Adipocyte (in vitro differentiated cells): ENCODE results near the gene COPS9.

Source experiments
- DNase-seq: peaks from one replicate; pipeline ENCODE4 v3.0.0-alpha.2; 2015; ENCODE audit warnings: low read depth
- H3K27me3 ChIP-seq: replicated peaks from 2 replicates; pipeline ENCODE4 v1.7.0; 2013; ENCODE audit warnings: mild to moderate bottlenecking, low read length, moderate library complexity; ENCODE audit not compliant: control insufficient read depth, insufficient read depth
- H3K36me3 ChIP-seq: 2 replicates; pipeline ENCODE4 v1.7.0; 2013; ENCODE audit warnings: low read length, mild to moderate bottlenecking, moderate library complexity; ENCODE audit not compliant: control insufficient read depth, insufficient read depth, severe bottlenecking
- H3K4me1 ChIP-seq: 2 replicates; pipeline ENCODE4 v1.7.0; 2013; ENCODE audit warnings: mild to moderate bottlenecking, low read length, moderate library complexity; ENCODE audit not compliant: control insufficient read depth, insufficient read depth
- H3K4me3 ChIP-seq: 2 replicates; pipeline ENCODE4 v1.7.0; 2013; ENCODE audit warnings: mild to moderate bottlenecking, low read length, moderate library complexity
- H3K9ac ChIP-seq: 2 replicates; pipeline ENCODE4 v1.7.0; 2013; ENCODE audit warnings: mild to moderate bottlenecking, low read length, moderate library complexity
- H3K9me3 ChIP-seq: 2 replicates; pipeline ENCODE4 v1.7.0; 2013; ENCODE audit warnings: mild to moderate bottlenecking, low read length, moderate library complexity; ENCODE audit not compliant: control insufficient read depth

COPS9 gene

DNA sequence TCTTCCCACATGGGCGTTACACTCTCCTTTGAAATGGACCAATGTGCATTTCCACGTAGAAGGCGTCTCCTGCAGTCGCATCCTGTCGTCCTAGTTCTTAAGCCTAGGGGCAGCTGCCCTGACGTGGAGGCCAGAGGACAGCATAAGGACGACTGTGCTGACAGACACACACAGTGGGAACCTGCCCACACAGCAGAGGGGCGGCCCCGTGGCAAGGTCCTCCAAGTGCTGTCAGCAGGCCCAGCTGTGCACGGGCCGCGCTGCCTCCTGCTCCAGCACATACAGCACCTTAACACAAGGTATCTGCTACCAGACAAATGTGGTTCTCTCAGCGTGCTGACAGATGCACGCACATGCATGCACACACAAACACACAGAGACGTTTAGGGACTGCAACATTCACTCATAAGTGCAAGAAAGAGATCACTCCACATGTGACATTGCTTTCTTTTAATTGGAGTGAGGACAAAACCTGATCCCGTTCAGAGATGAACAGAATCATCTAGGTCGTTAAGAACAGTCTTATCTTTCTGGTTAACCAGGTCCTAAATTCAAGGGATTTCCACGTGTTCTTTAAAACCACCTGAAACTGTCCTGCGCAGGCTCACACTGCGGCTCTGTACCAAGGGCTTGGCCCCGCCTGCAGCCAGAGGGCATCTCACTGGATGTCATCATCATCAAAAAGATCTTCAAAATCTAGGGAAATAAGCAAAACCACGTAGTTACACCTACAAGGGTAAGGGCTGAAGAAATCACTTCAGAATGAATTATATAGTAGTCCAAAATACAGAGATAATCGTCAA lies 5.5 kb downstream of the COPS9 start:
- Histone ChIP-seq H3K36me3 (peaks cover 62% of the 10 kb centered on the region), H3K9me3 (no peaks in the 10 kb centered on the region), H3K4me3 (no peak overlapping the region), H3K9ac (no peak overlapping the region), H3K4me1 (peaks cover 14% of the 10 kb centered on the region), H3K27me3 (no peaks in the 10 kb centered on the region)
- DNase-seq, result no peak

DNA sequence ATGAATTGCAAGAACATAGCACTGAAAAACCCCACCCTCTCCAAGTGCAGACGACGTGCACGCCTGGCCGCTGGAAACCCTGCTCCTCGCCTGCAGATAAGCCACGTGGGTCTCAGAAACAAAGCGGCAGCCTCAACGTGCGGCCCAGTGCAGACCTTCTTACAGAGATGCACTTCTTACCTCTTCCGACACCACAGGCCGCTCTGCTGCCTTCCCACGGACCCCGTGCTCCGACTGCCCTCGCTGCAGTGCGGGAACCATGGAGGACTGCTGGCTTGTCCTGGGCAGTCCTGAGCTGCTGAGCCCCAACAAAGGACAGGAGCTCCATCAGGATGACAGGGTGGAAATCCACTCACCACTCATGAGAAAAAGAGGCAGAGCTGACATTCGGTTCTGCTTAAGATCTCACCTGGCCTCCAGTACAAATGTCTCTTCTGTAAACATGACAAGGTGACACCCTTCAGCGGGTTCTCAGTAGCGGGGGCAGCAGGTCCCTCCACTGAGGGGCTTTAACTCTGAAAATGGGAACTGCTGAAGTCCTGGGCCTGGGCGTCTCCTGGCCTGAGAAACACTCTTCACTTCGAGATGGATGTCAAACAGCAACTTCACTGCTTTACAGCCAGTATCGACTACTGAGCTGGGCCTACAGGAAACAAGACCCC lies 6.2 kb downstream of the COPS9 start:
- peaks cover 65% of the 10 kb centered on the region for H3K36me3 ChIP-seq
- H3K4me1 ChIP-seq, result peaks cover 8% of the 10 kb centered on the region

GRCh38 chr2:240129311-240129710 lies 6.8 kb downstream of the COPS9 start:
- Histone ChIP-seq H3K36me3 (peaks cover 65% of the 10 kb centered on the region), H3K9me3 (no peaks in the 10 kb centered on the region)

More for the DNA sequence above, 6.2 kb downstream of the COPS9 start:
- Histone ChIP-seq H3K4me3 (no peak overlapping the region), H3K9me3 (no peaks in the 10 kb centered on the region), H3K27me3 (no peaks in the 10 kb centered on the region), H3K9ac (no peak overlapping the region)
- DNase-seq, result no peak

GRCh38 chr2:240128608-240129145 lies 7.4 kb downstream of the COPS9 start:
- H3K36me3 ChIP-seq, result peaks cover 65% of the 10 kb centered on the region

More at GRCh38 chr2:240129311-240129710, 6.8 kb downstream of the COPS9 start:
- DNase-seq, result no peak
- Histone ChIP-seq H3K4me1 (peaks cover 3% of the 10 kb centered on the region), H3K4me3 (no peak overlapping the region), H3K27me3 (no peaks in the 10 kb centered on the region), H3K9ac (no peak overlapping the region)

GRCh38 chr2:240127911-240128607 lies 8.0 kb downstream of the COPS9 start:
- peaks cover 60% of the 10 kb centered on the region for H3K36me3 ChIP-seq
- no peaks in the 10 kb centered on the region for H3K27me3 ChIP-seq
- no peak overlapping the region for H3K4me3 ChIP-seq
- H3K9me3 ChIP-seq, result no peaks in the 10 kb centered on the region
- DNase-seq, result no peak
- H3K4me1 ChIP-seq, result no peaks in the 10 kb centered on the region
- no peak overlapping the region for H3K9ac ChIP-seq

More at GRCh38 chr2:240128608-240129145, 7.4 kb downstream of the COPS9 start:
- Histone ChIP-seq H3K4me1 (no peaks in the 10 kb centered on the region), H3K4me3 (no peak overlapping the region), H3K9ac (no peak overlapping the region), H3K27me3 (no peaks in the 10 kb centered on the region), H3K9me3 (no peaks in the 10 kb centered on the region)
- no peak for DNase-seq

DNA sequence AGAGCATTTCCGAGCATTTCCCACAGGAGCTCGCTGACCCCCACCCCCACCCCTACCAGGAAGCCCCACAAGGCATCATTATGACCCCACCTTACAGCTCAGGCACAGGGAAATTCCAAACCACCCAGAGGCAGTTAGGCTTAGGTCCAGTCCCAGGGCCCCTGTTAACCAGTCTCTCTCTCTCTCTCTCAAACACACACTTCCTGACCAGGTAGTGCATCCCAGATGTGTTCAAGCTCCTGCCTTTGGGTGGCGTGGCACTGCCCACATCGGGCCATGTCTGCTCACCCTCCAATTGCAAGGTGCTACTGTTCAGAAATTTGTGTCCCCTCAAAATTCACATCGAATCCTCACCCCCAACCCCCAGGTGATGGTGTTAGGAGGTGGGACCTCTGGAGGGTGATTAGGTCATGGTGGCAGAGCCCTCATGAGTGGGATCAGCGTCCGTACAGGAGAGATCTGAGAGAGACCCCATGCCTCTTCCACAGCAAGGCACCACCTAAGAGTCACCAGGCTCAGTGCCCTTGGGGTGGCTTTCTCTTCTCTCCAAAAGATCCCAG lies 8.8 kb downstream of the COPS9 start:
- Histone ChIP-seq H3K9ac (no peak overlapping the region), H3K4me3 (no peak overlapping the region), H3K27me3 (no peaks in the 10 kb centered on the region), H3K9me3 (no peaks in the 10 kb centered on the region), H3K36me3 (peaks cover 53% of the 10 kb centered on the region), H3K4me1 (no peaks in the 10 kb centered on the region)
- no peak for DNase-seq

GRCh38 chr2:240126731-240127130 lies 9.4 kb downstream of the COPS9 start:
- Histone ChIP-seq H3K9ac (no peak overlapping the region), H3K36me3 (peaks cover 47% of the 10 kb centered on the region), H3K4me1 (no peaks in the 10 kb centered on the region), H3K27me3 (no peaks in the 10 kb centered on the region), H3K4me3 (no peak overlapping the region), H3K9me3 (no peaks in the 10 kb centered on the region)
- no peak for DNase-seq

DNA sequence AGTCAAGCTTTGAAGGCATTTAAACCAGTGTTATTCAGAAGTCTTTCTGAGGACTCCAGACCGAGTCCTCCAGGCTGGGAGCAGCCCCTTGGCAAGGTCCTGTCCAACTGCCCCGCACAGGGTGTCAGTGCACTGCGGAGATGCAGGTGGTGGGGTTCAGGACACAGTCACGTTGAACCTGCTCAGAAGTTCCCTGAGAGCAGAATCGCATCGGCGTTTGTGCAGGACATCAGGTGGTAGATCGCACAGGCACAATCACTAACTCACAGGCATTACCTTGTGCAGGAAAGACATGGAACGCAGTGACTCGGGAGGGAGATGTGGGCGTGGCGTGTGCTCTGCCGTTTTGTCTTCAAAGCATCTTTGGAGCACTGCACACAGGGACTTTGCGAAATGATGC lies 10.4 kb downstream of the COPS9 start:
- H3K4me3 ChIP-seq, result no peak overlapping the region
- no peak overlapping the region for H3K9ac ChIP-seq
- DNase-seq, result no peak
- no peaks in the 10 kb centered on the region for H3K9me3 ChIP-seq
- no peaks in the 10 kb centered on the region for H3K4me1 ChIP-seq
- peaks cover 3% of the 10 kb centered on the region for H3K27me3 ChIP-seq
- H3K36me3 ChIP-seq, result peaks cover 37% of the 10 kb centered on the region

GRCh38 chr2:240124651-240125030 lies 11.5 kb downstream of the COPS9 start:
- H3K4me3 ChIP-seq, result no peak overlapping the region
- H3K36me3 ChIP-seq, result peaks cover 26% of the 10 kb centered on the region
- H3K27me3 ChIP-seq, result peaks cover 5% of the 10 kb centered on the region
- H3K9ac ChIP-seq, result no peak overlapping the region
- H3K9me3 ChIP-seq, result no peaks in the 10 kb centered on the region
- no peak for DNase-seq
- H3K4me1 ChIP-seq, result no peaks in the 10 kb centered on the region

DNA sequence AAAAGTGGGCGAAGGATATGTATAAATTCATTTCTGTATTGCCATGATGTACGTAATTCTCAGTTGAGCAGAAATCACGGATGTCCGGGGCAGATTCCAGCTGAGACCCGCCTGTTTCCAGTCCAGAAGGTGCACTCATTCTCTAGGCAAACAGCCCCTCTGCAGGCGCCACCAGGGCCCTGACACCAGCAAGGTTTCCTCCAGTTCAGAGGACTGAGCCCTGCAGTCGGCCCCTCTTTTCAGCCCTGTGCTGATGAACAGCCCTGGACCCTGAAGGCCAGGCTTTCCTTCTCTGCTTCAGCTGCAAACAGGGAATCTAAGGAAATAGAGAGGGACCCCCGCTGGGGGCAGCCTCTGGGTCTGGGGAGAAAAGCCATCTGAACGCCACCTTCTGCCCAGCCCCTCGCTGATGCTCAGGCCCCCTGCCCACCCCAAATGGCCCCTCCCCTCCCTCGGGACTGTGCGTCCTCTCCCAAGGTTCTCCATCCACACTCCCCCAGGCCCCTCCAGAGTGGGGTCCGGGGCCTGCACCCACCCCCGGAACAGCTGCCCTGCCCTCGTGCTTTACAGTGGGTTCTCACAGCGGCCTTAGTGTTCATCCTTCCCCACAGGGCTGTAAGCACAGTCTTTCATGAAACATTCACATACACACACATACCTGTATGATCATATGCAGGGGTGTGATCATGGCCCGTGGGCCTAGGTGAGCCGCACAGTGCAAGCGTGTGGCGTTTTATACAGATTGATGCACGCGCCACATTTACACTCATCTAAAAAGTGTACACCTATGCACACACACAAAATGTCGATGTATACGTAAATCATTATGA lies 12.1 kb downstream of the COPS9 start:
- Histone ChIP-seq H3K4me3 (no peak overlapping the region), H3K9ac (no peak overlapping the region), H3K36me3 (peaks cover 22% of the 10 kb centered on the region), H3K27me3 (peaks cover 5% of the 10 kb centered on the region), H3K4me1 (no peaks in the 10 kb centered on the region), H3K9me3 (no peaks in the 10 kb centered on the region)
- DNase-seq, result no peak
